Mucosa of stomach (tissue), 1 donor: ENCODE data around the gene PCSK5.

ENCODE experiments used
- H3K27me3 ChIP-seq: one replicate; pipeline ENCODE4 v1.7.0; 2013; ENCODE audit warnings: mild to moderate bottlenecking, low read length; ENCODE audit not compliant: control insufficient read depth, insufficient read depth
- H3K36me3 ChIP-seq: one replicate; pipeline ENCODE4 v1.7.0; 2013; ENCODE audit warnings: low read length; ENCODE audit not compliant: control insufficient read depth, insufficient read depth
- H3K4me1 ChIP-seq: one replicate; pipeline ENCODE4 v1.7.0; 2013; ENCODE audit warnings: mild to moderate bottlenecking, low read length; ENCODE audit not compliant: control insufficient read depth, insufficient read depth
- H3K4me3 ChIP-seq: one replicate; pipeline ENCODE4 v1.7.0; 2013; ENCODE audit warnings: low read length
- H3K9ac ChIP-seq: one replicate; pipeline ENCODE4 v1.7.0; 2013; ENCODE audit warnings: mild to moderate bottlenecking, low read length, moderate library complexity
- H3K9me3 ChIP-seq: one replicate; pipeline ENCODE4 v1.7.0; 2013; ENCODE audit warnings: mild to moderate bottlenecking, low read length, moderate library complexity; ENCODE audit not compliant: control insufficient read depth
- donor health status: Pancreatic carcinoma.

The PCSK5 gene

DNA sequence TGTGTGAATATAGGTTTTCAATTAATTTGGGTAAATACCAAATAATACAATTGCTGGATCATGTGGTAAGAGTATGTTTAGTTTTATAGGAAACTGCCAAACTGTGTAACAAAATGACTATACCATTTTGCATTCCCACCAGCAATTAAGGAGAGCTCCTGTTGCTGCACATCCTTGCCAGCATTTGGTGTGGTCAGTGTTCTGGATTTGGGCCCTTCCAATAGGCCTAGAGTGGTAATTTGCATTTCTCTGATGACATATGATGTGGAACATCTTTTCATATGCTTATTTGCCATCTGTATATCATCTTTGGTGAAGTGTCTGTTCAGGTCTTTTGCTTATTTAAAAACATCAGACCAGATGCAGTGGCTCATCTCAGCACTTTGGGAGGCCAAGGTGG is 515.4 kb downstream of the PCSK5 start:
- Histone ChIP-seq H3K4me1 (peaks cover 6% of the 10 kb centered on the region), H3K4me3 (no peak overlapping the region), H3K9ac (no peak overlapping the region), H3K9me3 (no peaks in the 10 kb centered on the region), H3K36me3 (no peaks in the 10 kb centered on the region), H3K27me3 (no peaks in the 10 kb centered on the region)
